Naive B cell (primary cell): Measurements from ENCODE around the gene PATL2. TPM values are rescaled to one million over a fixed set of nuclear protein-coding genes. Genes with fewer than 3 reads are reported as not detected.
"Not testable (repeated sequence)": the region's sequence is repeated elsewhere in the genome, so short reads cannot be mapped to it uniquely, and the experiment has no call there.

ENCODE experiments used
- ATAC-seq, 2 donors: fragments of 150-1000 bp; cut with Tn5 transposase; 2 replicates each; pipeline ENCODE4 v1.10.0; 2021; ENCODE audit warnings: low read depth in 2 of 2, mild to moderate bottlenecking in 2 of 2, moderate library complexity in 2 of 2
- DNase-seq: peaks from one replicate; pipeline ENCODE4 v3.0.0; 2022
- H3K27ac Mint-ChIP-seq, 6 donors: one replicate each; pipeline ENCODE4 v1.8.0; 2020 to 2022; ENCODE audit warnings: mild to moderate bottlenecking in 6 of 6, mixed read lengths in 6 of 6, moderate library complexity in 5 of 6, inconsistent platforms in 2 of 6
- H3K27me3 Mint-ChIP-seq, 3 donors: one replicate each; pipeline ENCODE4 v1.8.0; 2021 to 2022; ENCODE audit warnings: mixed read lengths in 3 of 3, mild to moderate bottlenecking in 1 of 3
- H3K36me3 Mint-ChIP-seq, 2 donors: one replicate each; pipeline ENCODE4 v1.8.0; 2020 to 2022; ENCODE audit warnings: mixed read lengths in 2 of 2, inconsistent platforms in 1 of 2, mild to moderate bottlenecking in 1 of 2
- H3K4me1 Mint-ChIP-seq, 3 donors: one replicate each; pipeline ENCODE4 v1.8.0; 2020 to 2022; ENCODE audit warnings: mixed read lengths in 3 of 3, inconsistent platforms in 1 of 3, mild to moderate bottlenecking in 1 of 3, moderate library complexity in 1 of 3
- H3K4me3 Mint-ChIP-seq, 8 donors: one replicate each; pipeline ENCODE4 v1.8.0; 2020 to 2022; ENCODE audit warnings: mild to moderate bottlenecking in 8 of 8, mixed read lengths in 8 of 8, moderate library complexity in 8 of 8, inconsistent platforms in 2 of 8
- H3K9me3 Mint-ChIP-seq, 7 donors: one replicate each; pipeline ENCODE4 v1.8.0; 2020 to 2022; ENCODE audit warnings: mixed read lengths in 7 of 7, mild to moderate bottlenecking in 5 of 7, inconsistent platforms in 2 of 7, moderate library complexity in 1 of 7
- polyA plus RNA-seq, 6 donors: library from polyadenylated mRNA; unstranded; fragments of 300-500 nt; fragmentation: Illumina TruSeq; gene quantifications; one replicate each; pipeline ENCODE4 v1.2.3, GENCODE V29; 2021; ENCODE audit warnings: low read depth in 6 of 6

The PATL2 gene
- polyA plus RNA-seq, 6 donors from 2014 or later = 9.3 to 28.6 (median 20.2) TPM

- peak overlapping the region in 7 of 8 donors; percentile 56 to 99 (median 92) for H3K4me3 Mint-ChIP-seq
- peak overlapping the region; percentile 92 to 99 (median 98) for H3K27ac Mint-ChIP-seq
- ATAC-seq (no peak), DNase-seq (no peak)
- no peaks in the 10 kb centered on the region for H3K36me3 Mint-ChIP-seq
- H3K4me1 Mint-ChIP-seq = peaks cover 55 to 79% (median 55%) of the 10 kb centered on the region in 3 donors
- H3K9me3 Mint-ChIP-seq = no peaks in the 10 kb centered on the region
- H3K27me3 Mint-ChIP-seq = no peaks in the 10 kb centered on the region
Observed at GRCh38 chr15:44727485-44728231, 16.5 kb upstream of the PATL2 start.

- H3K27me3 Mint-ChIP-seq = no peaks in the 10 kb centered on the region
- H3K9me3 Mint-ChIP-seq = no peaks in the 10 kb centered on the region
- H3K36me3 Mint-ChIP-seq = no peaks in the 10 kb centered on the region
- ATAC-seq = peak; percentile 30 to 43
- peak overlapping the region; percentile 77 to 99 (median 92) for H3K4me3 Mint-ChIP-seq
- H3K27ac Mint-ChIP-seq = peak overlapping the region; percentile 92 to 99 (median 98)
- peak; percentile 67 for DNase-seq
- peaks cover 50 to 84% (median 51%) of the 10 kb centered on the region in 3 donors for H3K4me1 Mint-ChIP-seq
Observed at GRCh38 chr15:44726568-44727484, 15.7 kb upstream of the PATL2 start.

GRCh38 chr15:44726136-44726535 lies 15.0 kb upstream of the PATL2 start:
- no peaks in the 10 kb centered on the region for H3K27me3 Mint-ChIP-seq
- ATAC-seq = no peak
- peaks cover 49 to 84% (median 58%) of the 10 kb centered on the region in 3 donors for H3K4me1 Mint-ChIP-seq
- peak overlapping the region; percentile 77 to 96 (median 92) for H3K4me3 Mint-ChIP-seq
- peak overlapping the region; percentile 88 to 99 (median 98) for H3K27ac Mint-ChIP-seq
- no peaks in the 10 kb centered on the region for H3K36me3 Mint-ChIP-seq
- no peak for DNase-seq
- H3K9me3 Mint-ChIP-seq = no peaks in the 10 kb centered on the region

- Mint-ChIP-seq H3K4me3 (peak overlapping the region in 1 of 8 donors; percentile 78), H3K36me3 (peaks cover 0 to 11% of the 10 kb centered on the region in 2 donors), H3K27ac (peak overlapping the region in 4 of 6 donors; percentile 33 to 100 (median 66)), H3K4me1 (peaks cover 55 to 87% (median 75%) of the 10 kb centered on the region in 3 donors), H3K9me3 (no peaks in the 10 kb centered on the region), H3K27me3 (no peaks in the 10 kb centered on the region)
- ATAC-seq = no peak
- DNase-seq = no peak
Observed at GRCh38 chr15:44722011-44722410, 10.9 kb upstream of the PATL2 start.

GRCh38 chr15:44720460-44721176 lies 9.5 kb upstream of the PATL2 start:
- Mint-ChIP-seq H3K27me3 (no peaks in the 10 kb centered on the region), H3K27ac (peak overlapping the region; percentile 54 to 100 (median 80)), H3K9me3 (no peaks in the 10 kb centered on the region), H3K4me3 (peak overlapping the region in 4 of 8 donors; percentile 6 to 78 (median 20)), H3K4me1 (peaks cover 58 to 87% (median 73%) of the 10 kb centered on the region in 3 donors), H3K36me3 (peaks cover 2 to 21% of the 10 kb centered on the region in 2 donors)
- ATAC-seq = no peak
- no peak for DNase-seq

- H3K9me3 Mint-ChIP-seq, ATAC-seq, DNase-seq, H3K27me3 Mint-ChIP-seq: not testable (repeated sequence)
- peaks cover 8 to 27% of the 10 kb centered on the region in 2 donors for H3K36me3 Mint-ChIP-seq
- peak overlapping the region in 5 of 6 donors; percentile 36 to 100 (median 81) for H3K27ac Mint-ChIP-seq
- H3K4me3 Mint-ChIP-seq = peak overlapping the region in 2 of 8 donors; percentile 49 to 76
- H3K4me1 Mint-ChIP-seq = peaks cover 60 to 88% (median 74%) of the 10 kb centered on the region in 3 donors
Observed at GRCh38 chr15:44720000-44720435, 8.9 kb upstream of the PATL2 start.

GRCh38 chr15:44719293-44719999 lies 8.3 kb upstream of the PATL2 start:
- H3K4me3 Mint-ChIP-seq = peak overlapping the region; percentile 27 to 83 (median 59)
- H3K9me3 Mint-ChIP-seq = no peaks in the 10 kb centered on the region
- H3K4me1 Mint-ChIP-seq = peaks cover 60 to 88% (median 74%) of the 10 kb centered on the region in 3 donors
- peak; percentile 49 for DNase-seq
- no peaks in the 10 kb centered on the region for H3K27me3 Mint-ChIP-seq
- H3K27ac Mint-ChIP-seq = peak overlapping the region; percentile 35 to 100 (median 90)
- ATAC-seq = peak; percentile 50 to 54
- H3K36me3 Mint-ChIP-seq = peaks cover 14 to 32% of the 10 kb centered on the region in 2 donors

GRCh38 chr15:44718927-44719292 lies 7.8 kb upstream of the PATL2 start:
- H3K36me3 Mint-ChIP-seq = peaks cover 16 to 34% of the 10 kb centered on the region in 2 donors
- no peaks in the 10 kb centered on the region for H3K27me3 Mint-ChIP-seq
- peak overlapping the region in 5 of 8 donors; percentile 49 to 83 (median 62) for H3K4me3 Mint-ChIP-seq
- H3K9me3 Mint-ChIP-seq = no peaks in the 10 kb centered on the region
- H3K4me1 Mint-ChIP-seq = peaks cover 58 to 88% (median 74%) of the 10 kb centered on the region in 3 donors
- DNase-seq (no peak), ATAC-seq (no peak)
- peak overlapping the region; percentile 47 to 100 (median 72) for H3K27ac Mint-ChIP-seq

GRCh38 chr15:44718180-44718926 lies 7.2 kb upstream of the PATL2 start:
- no peaks in the 10 kb centered on the region for H3K27me3 Mint-ChIP-seq
- H3K9me3 Mint-ChIP-seq = no peaks in the 10 kb centered on the region
- H3K36me3 Mint-ChIP-seq = peaks cover 21 to 39% of the 10 kb centered on the region in 2 donors
- DNase-seq (no peak), ATAC-seq (no peak)
- peak overlapping the region; percentile 9 to 100 (median 58) for H3K27ac Mint-ChIP-seq
- peaks cover 64 to 89% (median 74%) of the 10 kb centered on the region in 3 donors for H3K4me1 Mint-ChIP-seq
- peak overlapping the region in 2 of 8 donors; percentile 42 to 76 for H3K4me3 Mint-ChIP-seq

- Mint-ChIP-seq H3K4me1 (peaks cover 71 to 87% (median 82%) of the 10 kb centered on the region in 3 donors), H3K27ac (peak overlapping the region in 4 of 6 donors; percentile 28 to 100 (median 46)), H3K4me3 (peak overlapping the region in 4 of 8 donors; percentile 9 to 98 (median 44)), H3K27me3 (no peaks in the 10 kb centered on the region), H3K9me3 (no peaks in the 10 kb centered on the region), H3K36me3 (peaks cover 34 to 52% of the 10 kb centered on the region in 2 donors)
- ATAC-seq (no peak), DNase-seq (no peak)
Observed at GRCh38 chr15:44716983-44717602, 6.0 kb upstream of the PATL2 start.

GRCh38 chr15:44715797-44716334 lies 4.7 kb upstream of the PATL2 start:
- Mint-ChIP-seq H3K4me1 (peaks cover 67 to 81% (median 75%) of the 10 kb centered on the region in 3 donors), H3K27ac (peak overlapping the region in 5 of 6 donors; percentile 5 to 100 (median 20)), H3K4me3 (peak overlapping the region in 7 of 8 donors; percentile 67 to 100 (median 99)), H3K36me3 (peaks cover 46 to 57% of the 10 kb centered on the region in 2 donors), H3K27me3 (no peaks in the 10 kb centered on the region), H3K9me3 (no peaks in the 10 kb centered on the region)
- ATAC-seq (no peak), DNase-seq (no peak)
